Kidney capillary endothelial cell (primary cell): ENCODE results near the gene ASPHD1.
A peak's percentile ranks its signal among the peaks of the same experiment; 100 is the strongest.

Experiments used
- DNase-seq: peaks from one replicate; pipeline ENCODE4 v3.0.0-alpha.2; 2018; ENCODE audit warnings: low spot score

Gene ASPHD1

GRCh38 chr16:29943846-29944799 lies 43.8 kb downstream of the ASPHD1 start:
- DNase-seq, result peak; percentile 14

GRCh38 chr16:29947897-29948296 lies 47.6 kb downstream of the ASPHD1 start:
- no peak for DNase-seq

GRCh38 chr16:29950806-29951461 lies 50.6 kb downstream of the ASPHD1 start:
- DNase-seq, result no peak

GRCh38 chr16:29951625-29952365 lies 51.5 kb downstream of the ASPHD1 start:
- DNase-seq, result no peak
